Neural progenitor cell (in vitro differentiated cells): ENCODE results near the gene CHST14. TPM values are rescaled to one million over a fixed set of nuclear protein-coding genes. Genes with fewer than 3 reads are reported as not detected.

Source experiments
- DNase-seq: peaks from one replicate; pipeline ENCODE4 v3.0.0-alpha.2; 2016; ENCODE audit warnings: low spot score
- H2AFZ ChIP-seq: fragments of 200-600 bp; sonication (generic); replicated peaks from 2 replicates; pipeline ENCODE4 v1.6.1; 2016; ENCODE audit warnings: antibody characterized with exemption
- H3F3A ChIP-seq: fragments of 200-600 bp; sonication (generic); 2 replicates; pipeline ENCODE4 v1.6.1; 2016; ENCODE audit warnings: antibody characterized with exemption, low read depth
- H3K27ac ChIP-seq: fragments of 200-600 bp; sonication (generic); 2 replicates; pipeline ENCODE4 v1.5.1; 2016; ENCODE audit warnings: mild to moderate bottlenecking
- H3K27me3 ChIP-seq: fragments of 200-600 bp; sonication (generic); 2 replicates; pipeline ENCODE4 v1.6.1; 2016; ENCODE audit warnings: mild to moderate bottlenecking, moderate library complexity
- H3K36me3 ChIP-seq: fragments of 200-600 bp; sonication (generic); 2 replicates; pipeline ENCODE4 v1.5.1; 2016
- H3K4me1 ChIP-seq: fragments of 200-600 bp; sonication (generic); 2 replicates; pipeline ENCODE4 v1.6.1; 2016; ENCODE audit warnings: mixed run types
- H3K4me2 ChIP-seq: fragments of 200-600 bp; sonication (generic); 2 replicates; pipeline ENCODE4 v1.6.1; 2016
- H3K4me3 ChIP-seq: fragments of 200-600 bp; sonication (generic); 2 replicates; pipeline ENCODE4 v1.5.1; 2016
- H3K79me2 ChIP-seq: fragments of 200-600 bp; sonication (generic); 2 replicates; pipeline ENCODE4 v1.6.1; 2016; ENCODE audit warnings: low read depth
- H3K9ac ChIP-seq: fragments of 200-600 bp; sonication (generic); 2 replicates; pipeline ENCODE4 v1.6.1; 2016
- H3K9me3 ChIP-seq: fragments of 200-600 bp; sonication (generic); 2 replicates; pipeline ENCODE4 v1.5.1; 2016; ENCODE audit warnings: low read depth
- H4K20me1 ChIP-seq: fragments of 200-600 bp; sonication (generic); 2 replicates; pipeline ENCODE4 v1.6.1; 2016; ENCODE audit warnings: low read depth
- H3K27ac Mint-ChIP-seq: 3 replicates; pipeline ENCODE4 v1.8.0; 2021; ENCODE audit warnings: mixed read lengths
- H3K27me3 Mint-ChIP-seq: 2 replicates; pipeline ENCODE4 v1.8.0; 2022; ENCODE audit warnings: low read depth, mild to moderate bottlenecking, inconsistent platforms, moderate library complexity, mixed read lengths; ENCODE audit not compliant: insufficient read depth
- H3K36me3 Mint-ChIP-seq: 3 replicates; pipeline ENCODE4 v1.8.0; 2021; ENCODE audit warnings: mixed read lengths
- H3K4me1 Mint-ChIP-seq: 3 replicates; pipeline ENCODE4 v1.8.0; 2021; ENCODE audit warnings: mixed read lengths
- H3K4me3 Mint-ChIP-seq: 3 replicates; pipeline ENCODE4 v1.8.0; 2021; ENCODE audit warnings: mild to moderate bottlenecking, moderate library complexity, mixed read lengths
- H3K9me3 Mint-ChIP-seq: 3 replicates; pipeline ENCODE4 v1.8.0; 2020; ENCODE audit warnings: mixed read lengths
- EZH2 ChIP-seq: fragments of 200-600 bp; sonication (generic); IDR thresholded peaks from 2 replicates; pipeline ENCODE4 v1.6.1; 2017; ENCODE audit warnings: antibody characterized with exemption, mild to moderate bottlenecking, moderate library complexity
- EZH2phosphoT487 ChIP-seq: fragments of 200-600 bp; sonication (generic); IDR thresholded peaks from 2 replicates; pipeline ENCODE4 v1.6.1; 2017; ENCODE audit warnings: antibody characterized with exemption
- total RNA-seq: library from RNA; depleted of rRNA; stranded (reverse); fragments of >200 nt; gene quantifications from 2 replicates; pipeline ENCODE4 v1.2.3, GENCODE V29; 2015; ENCODE audit warnings: low replicate concordance
- TF ChIP-seq, protein P1 (sequence below): fragments of 200-600 bp; sonication (generic); IDR thresholded peaks from 2 replicates; pipeline ENCODE4 v1.5.1; 2017; ENCODE audit warnings: antibody characterized with exemption, mild to moderate bottlenecking

The CHST14 gene
- total RNA-seq, 1 donor from 2014 or later = 11.9 TPM

DNA sequence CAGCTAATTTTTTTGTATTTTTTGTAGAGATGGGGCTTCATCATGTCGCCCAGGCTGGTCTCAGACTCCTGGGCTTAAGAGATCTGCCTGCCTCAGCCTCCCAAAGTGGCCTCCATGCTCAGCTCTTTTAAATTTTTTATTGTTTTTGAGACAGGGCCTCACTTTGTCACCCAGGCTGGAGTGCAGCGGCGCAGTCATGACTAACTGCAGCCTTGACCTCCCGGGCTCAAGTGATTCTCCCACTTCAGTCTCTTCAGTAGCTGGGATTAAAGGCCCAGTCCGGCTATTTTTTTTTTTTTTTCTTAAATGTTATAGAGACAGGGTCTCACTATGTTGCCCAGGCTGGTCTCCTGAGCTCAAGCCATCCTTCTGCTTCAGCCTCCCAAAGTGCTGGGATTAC, 45.1 kb upstream of the CHST14 start:
- Mint-ChIP-seq H3K4me3 (no peak overlapping the region), H3K36me3 (no peaks in the 10 kb centered on the region), H3K27me3 (peaks cover 9% of the 10 kb centered on the region), H3K27ac (no peak overlapping the region), H3K9me3 (no peaks in the 10 kb centered on the region), H3K4me1 (peaks cover 13% of the 10 kb centered on the region)
- Histone ChIP-seq H3K27ac (no peak overlapping the region), H3K27me3 (peaks cover 3% of the 10 kb centered on the region), H3F3A (peaks cover 11% of the 10 kb centered on the region), H3K36me3 (no peaks in the 10 kb centered on the region), H3K4me3 (no peak overlapping the region), H2AFZ (no peak overlapping the region), H3K79me2 (no peaks in the 10 kb centered on the region), H3K4me1 (peaks cover 10% of the 10 kb centered on the region), H4K20me1 (peaks cover 10% of the 10 kb centered on the region), H3K4me2 (no peak overlapping the region), H3K9ac (no peak overlapping the region), H3K9me3 (no peaks in the 10 kb centered on the region)
- TF ChIP-seq, protein P1, sequence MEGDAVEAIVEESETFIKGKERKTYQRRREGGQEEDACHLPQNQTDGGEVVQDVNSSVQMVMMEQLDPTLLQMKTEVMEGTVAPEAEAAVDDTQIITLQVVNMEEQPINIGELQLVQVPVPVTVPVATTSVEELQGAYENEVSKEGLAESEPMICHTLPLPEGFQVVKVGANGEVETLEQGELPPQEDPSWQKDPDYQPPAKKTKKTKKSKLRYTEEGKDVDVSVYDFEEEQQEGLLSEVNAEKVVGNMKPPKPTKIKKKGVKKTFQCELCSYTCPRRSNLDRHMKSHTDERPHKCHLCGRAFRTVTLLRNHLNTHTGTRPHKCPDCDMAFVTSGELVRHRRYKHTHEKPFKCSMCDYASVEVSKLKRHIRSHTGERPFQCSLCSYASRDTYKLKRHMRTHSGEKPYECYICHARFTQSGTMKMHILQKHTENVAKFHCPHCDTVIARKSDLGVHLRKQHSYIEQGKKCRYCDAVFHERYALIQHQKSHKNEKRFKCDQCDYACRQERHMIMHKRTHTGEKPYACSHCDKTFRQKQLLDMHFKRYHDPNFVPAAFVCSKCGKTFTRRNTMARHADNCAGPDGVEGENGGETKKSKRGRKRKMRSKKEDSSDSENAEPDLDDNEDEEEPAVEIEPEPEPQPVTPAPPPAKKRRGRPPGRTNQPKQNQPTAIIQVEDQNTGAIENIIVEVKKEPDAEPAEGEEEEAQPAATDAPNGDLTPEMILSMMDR = no peak
- no peak for TF ChIP-seq EZH2phosphoT487
- no peak for TF ChIP-seq EZH2
- DNase-seq = no peak

DNA sequence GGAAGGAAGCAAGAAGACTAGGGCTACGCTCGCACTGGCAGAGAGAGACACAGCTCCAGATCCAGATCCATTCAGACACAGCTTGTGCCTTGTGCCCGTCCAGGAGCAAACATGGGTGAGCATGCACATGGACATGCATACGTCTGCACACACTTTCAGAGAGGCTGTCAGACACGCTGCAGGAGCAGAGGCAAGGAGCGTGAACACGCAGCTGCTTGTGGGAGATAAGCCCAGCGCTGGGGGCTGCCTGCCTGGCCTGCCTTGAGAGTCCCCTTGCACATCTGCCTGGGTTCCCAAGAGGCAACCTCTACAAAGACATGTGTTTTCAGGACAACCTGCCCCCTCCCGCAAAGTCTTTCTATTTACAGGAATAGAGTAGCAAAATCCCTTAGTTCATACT, 43.6 kb upstream of the CHST14 start:
- Mint-ChIP-seq H3K4me3 (no peak overlapping the region), H3K9me3 (no peaks in the 10 kb centered on the region), H3K27me3 (peaks cover 10% of the 10 kb centered on the region), H3K27ac (no peak overlapping the region), H3K4me1 (peaks cover 11% of the 10 kb centered on the region), H3K36me3 (no peaks in the 10 kb centered on the region)
- H3K9me3 ChIP-seq = no peaks in the 10 kb centered on the region
- H3K79me2 ChIP-seq = no peaks in the 10 kb centered on the region
- H3K4me3 ChIP-seq = no peak overlapping the region
- TF ChIP-seq EZH2 = no peak
- TF ChIP-seq, protein P1 = no peak
- TF ChIP-seq EZH2phosphoT487 = no peak
- no peaks in the 10 kb centered on the region for H3F3A ChIP-seq
- H3K27me3 ChIP-seq = no peaks in the 10 kb centered on the region
- no peaks in the 10 kb centered on the region for H4K20me1 ChIP-seq
- H3K4me1 ChIP-seq = no peaks in the 10 kb centered on the region
- H3K27ac ChIP-seq = no peak overlapping the region
- H3K9ac ChIP-seq = no peak overlapping the region
- H2AFZ ChIP-seq = no peak overlapping the region
- no peak overlapping the region for H3K4me2 ChIP-seq
- H3K36me3 ChIP-seq = no peaks in the 10 kb centered on the region
- no peak for DNase-seq

DNA sequence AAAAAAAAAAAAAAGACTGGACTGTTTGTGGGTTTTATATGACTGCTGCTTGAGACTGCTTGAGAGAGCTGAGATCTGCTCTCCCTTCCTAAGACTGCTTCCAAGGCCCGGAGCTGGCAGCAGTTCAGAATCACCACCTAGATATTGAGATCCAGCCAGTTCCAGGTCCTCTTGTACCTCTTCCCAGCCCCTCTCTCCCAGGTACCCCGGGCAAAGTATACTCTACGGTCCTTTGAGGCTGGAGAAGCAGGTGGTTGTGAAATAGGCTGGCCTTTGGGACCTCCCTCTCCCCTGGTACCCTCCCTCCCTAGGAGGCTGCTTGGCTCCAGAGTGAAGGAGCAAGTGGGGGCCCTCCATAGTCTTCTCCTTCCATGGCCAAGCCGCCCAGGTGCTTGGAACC, 42.6 kb upstream of the CHST14 start:
- no peaks in the 10 kb centered on the region for H3K79me2 ChIP-seq
- no peak overlapping the region for H3K27ac ChIP-seq
- no peak for TF ChIP-seq EZH2
- TF ChIP-seq, protein P1 = no peak
- no peak for TF ChIP-seq EZH2phosphoT487
- no peaks in the 10 kb centered on the region for H3K36me3 Mint-ChIP-seq
- H3K36me3 ChIP-seq = no peaks in the 10 kb centered on the region
- H3K4me3 ChIP-seq = no peak overlapping the region
- H3K4me3 Mint-ChIP-seq = no peak overlapping the region
- no peak overlapping the region for H3K9ac ChIP-seq
- peaks cover 13% of the 10 kb centered on the region for H3K27me3 Mint-ChIP-seq
- H3K4me2 ChIP-seq = no peak overlapping the region
- no peak for DNase-seq
- H3K4me1 Mint-ChIP-seq = peaks cover 11% of the 10 kb centered on the region
- no peaks in the 10 kb centered on the region for H3K4me1 ChIP-seq
- no peaks in the 10 kb centered on the region for H3K9me3 ChIP-seq
- H2AFZ ChIP-seq = no peak overlapping the region
- H3K9me3 Mint-ChIP-seq = no peaks in the 10 kb centered on the region
- H4K20me1 ChIP-seq = no peaks in the 10 kb centered on the region
- H3K27ac Mint-ChIP-seq = no peak overlapping the region
- no peaks in the 10 kb centered on the region for H3F3A ChIP-seq
- peaks cover 7% of the 10 kb centered on the region for H3K27me3 ChIP-seq
